ENCODE measurements around the gene CHD2. TPM values are rescaled to one million over a fixed set of nuclear protein-coding genes. Genes with fewer than 3 reads are reported as not detected.

CHD2 gene
- total and polyA plus RNA-seq, 7 donors, result 16.0 to 108 (median 75.9) TPM

GRCh38 chr15:92887869-92888268, 12.3 kb upstream of the CHD2 start:
- TF ChIP-seq EP300 (IDR thresholded peaks at IDR 0.05) (no peak), POLR2A (IDR thresholded peaks at IDR 0.05) (no peak), POLR2AphosphoS5 (IDR thresholded peaks at IDR 0.05) (no peak), CTCF (IDR thresholded peaks at IDR 0.05) (no peak)
- DNase-seq, result no peak
- Histone ChIP-seq H3K4me1 (peaks cover 0 to 64% (median 52%) of the 10 kb centered on the region in 4 donors), H3K27ac (peak overlapping the region; percentile 30 to 100 (median 74)), H3K27me3 (no peaks in the 10 kb centered on the region), H3K4me3 (peak overlapping the region in 2 of 4 donors; percentile 2 to 98), H3K9me3 (no peaks in the 10 kb centered on the region), H3K36me3 (peaks cover 4 to 67% (median 20%) of the 10 kb centered on the region in 4 donors)
- WGBS, 2 donors, result 10 to 47% methylated on average over 3 of the region's 3 CpGs
- intact Hi-C loops (cut with DNase I), result no loop called here

- TF ChIP-seq POLR2A (IDR thresholded peaks at IDR 0.05), result no peak
- no peak for TF ChIP-seq EP300 (IDR thresholded peaks at IDR 0.05)
- TF ChIP-seq POLR2AphosphoS5 (IDR thresholded peaks at IDR 0.05), result no peak
- no peak for TF ChIP-seq CTCF (IDR thresholded peaks at IDR 0.05)
- 74 to 75% methylated on average over 5 of the region's 5 CpGs for WGBS, 2 donors
- Histone ChIP-seq H3K4me1 (peaks cover 0 to 64% (median 54%) of the 10 kb centered on the region in 4 donors), H3K27me3 (no peaks in the 10 kb centered on the region), H3K27ac (peak overlapping the region in 3 of 4 donors; percentile 41 to 100 (median 100)), H3K4me3 (no peak overlapping the region), H3K36me3 (peaks cover 12 to 83% (median 32%) of the 10 kb centered on the region in 4 donors), H3K9me3 (no peaks in the 10 kb centered on the region)
- intact Hi-C loops (cut with DNase I), result no loop called here
- no peak for DNase-seq
These were observed 10.6 kb upstream of the CHD2 start for GRCh38 chr15:92889390-92890107.

- TF ChIP-seq POLR2A (IDR thresholded peaks at IDR 0.05), result no peak
- no peak for TF ChIP-seq EP300 (IDR thresholded peaks at IDR 0.05)
- TF ChIP-seq CTCF (IDR thresholded peaks at IDR 0.05), result no peak
- TF ChIP-seq POLR2AphosphoS5 (IDR thresholded peaks at IDR 0.05), result no peak
- Histone ChIP-seq H3K27ac (peak overlapping the region in 3 of 4 donors; percentile 7 to 100 (median 48)), H3K4me1 (peaks cover 0 to 75% (median 55%) of the 10 kb centered on the region in 4 donors), H3K27me3 (no peaks in the 10 kb centered on the region), H3K36me3 (peaks cover 10 to 91% (median 36%) of the 10 kb centered on the region in 4 donors), H3K9me3 (no peaks in the 10 kb centered on the region), H3K4me3 (no peak overlapping the region)
- DNase-seq, result no peak
- WGBS, 2 donors, result 45 to 65% methylated on average over 3 of the region's 3 CpGs
- intact Hi-C loops (cut with DNase I), result no loop called here
These were observed 8.5 kb upstream of the CHD2 start for GRCh38 chr15:92891533-92892200.

- peak overlapping the region in 1 of 4 donors; percentile 100 for H3K27ac ChIP-seq
- 54 to 82% methylated on average over 3 of the region's 3 CpGs for WGBS, 2 donors
- H3K4me1 ChIP-seq, result peaks cover 0 to 74% (median 53%) of the 10 kb centered on the region in 4 donors
- no peak for TF ChIP-seq CTCF (IDR thresholded peaks at IDR 0.05)
- no peak for TF ChIP-seq POLR2A (IDR thresholded peaks at IDR 0.05)
- TF ChIP-seq POLR2AphosphoS5 (IDR thresholded peaks at IDR 0.05), result no peak
- TF ChIP-seq EP300 (IDR thresholded peaks at IDR 0.05), result no peak
- no peaks in the 10 kb centered on the region for H3K27me3 ChIP-seq
- intact Hi-C loops (cut with DNase I), result no loop called here
- H3K4me3 ChIP-seq, result no peak overlapping the region
- DNase-seq, result no peak
- H3K9me3 ChIP-seq, result no peaks in the 10 kb centered on the region
- H3K36me3 ChIP-seq, result peaks cover 8 to 88% (median 36%) of the 10 kb centered on the region in 4 donors
These were observed 7.9 kb upstream of the CHD2 start for GRCh38 chr15:92892201-92892555.

All from sigmoid colon (tissue), 7 donors.